ENCODE measurements around the gene TMC3. TPM values are rescaled to one million over a fixed set of nuclear protein-coding genes. Genes with fewer than 3 reads are reported as not detected.

TMC3 gene
- total and polyA plus RNA-seq, 2 of the 13 experiments (the other 11 are each of a cell fraction or from before 2014, with no cell fraction given), result not detected

DNA sequence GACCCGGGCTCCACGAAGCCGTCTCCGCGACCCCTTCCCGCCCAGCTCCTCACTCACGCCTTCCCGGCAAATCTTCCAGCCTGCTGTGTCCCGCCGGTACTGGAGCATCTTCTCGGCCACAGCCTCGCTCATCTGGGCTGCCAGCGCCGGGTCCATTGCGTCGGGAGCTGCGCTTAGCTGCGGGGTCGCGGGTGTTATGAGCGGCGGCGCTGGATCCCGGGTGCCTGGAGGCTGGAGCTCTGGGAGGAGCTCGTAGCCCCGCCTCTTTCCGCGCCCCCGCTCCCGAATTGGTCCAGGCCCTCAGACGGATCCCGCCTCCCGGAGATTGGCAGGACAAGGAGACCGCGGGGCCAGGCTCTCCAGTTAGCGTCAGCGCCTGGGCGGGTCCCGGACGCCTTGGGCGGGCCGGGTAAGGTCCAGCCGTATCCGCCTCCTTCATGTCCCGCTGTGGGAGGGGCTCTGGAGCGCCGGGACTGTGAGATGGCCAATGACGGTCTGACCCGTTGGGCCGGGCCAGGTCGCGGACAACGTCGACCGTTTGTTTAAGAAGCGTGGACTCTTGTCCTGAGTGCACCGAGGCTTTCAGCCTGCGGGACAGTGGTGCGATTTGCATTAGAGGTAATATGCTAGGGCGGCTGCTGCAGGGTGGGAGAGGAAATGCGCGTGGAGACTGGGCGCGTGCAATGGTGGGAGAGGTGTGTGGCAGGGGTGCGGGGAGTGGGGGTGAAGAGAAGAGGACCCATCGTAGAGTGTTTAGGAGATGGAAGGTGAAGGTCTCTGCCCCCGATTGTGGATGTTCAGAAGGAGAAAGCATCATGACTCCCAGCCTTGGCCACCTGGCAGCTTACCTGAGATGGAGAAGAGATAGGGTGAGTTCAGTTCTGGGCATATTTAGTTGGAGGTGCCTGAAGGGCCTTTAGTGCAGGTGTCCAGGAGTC, 49.8 kb downstream of the TMC3 start, which contains the start of gene STARD5 (continued):
- TF ChIP-seq FOSL1 (CRISPR knock-in tag; IDR thresholded peaks at IDR 0.05; ENCODE audit: borderline replicate concordance) (no peak), SRY (CRISPR knock-in tag; IDR thresholded peaks at IDR 0.05) (peak; percentile 76; the same call in 1 of the 2 replicates), ZSCAN30 (CRISPR knock-in tag; IDR thresholded peaks at IDR 0.05) (no peak), ZNF790 (CRISPR knock-in tag; IDR thresholded peaks at IDR 0.05; ENCODE audit: borderline replicate concordance) (no peak), ZNF343 (CRISPR knock-in tag; IDR thresholded peaks at IDR 0.05) (0 out of 2 replicates have a peak, but pooled peaks have one; percentile 31), RXRB (CRISPR knock-in tag; IDR thresholded peaks at IDR 0.05; ENCODE audit: borderline replicate concordance) (no peak), ZNF44 (CRISPR knock-in tag; IDR thresholded peaks at IDR 0.05) (no peak), MLLT10 (CRISPR knock-in tag; IDR thresholded peaks at IDR 0.05) (no peak), RAD51 (IDR thresholded peaks at IDR 0.05; ENCODE audit: borderline replicate concordance) (no peak), MXD4 (CRISPR knock-in tag; IDR thresholded peaks at IDR 0.05) (no peak), NCOA5 (CRISPR knock-in tag; IDR thresholded peaks at IDR 0.05) (no peak), ZFP62 (CRISPR knock-in tag; IDR thresholded peaks at IDR 0.05) (no peak), ZNF24 (IDR thresholded peaks at IDR 0.05) (no peak)
- TF ChIP-seq, protein P1, sequence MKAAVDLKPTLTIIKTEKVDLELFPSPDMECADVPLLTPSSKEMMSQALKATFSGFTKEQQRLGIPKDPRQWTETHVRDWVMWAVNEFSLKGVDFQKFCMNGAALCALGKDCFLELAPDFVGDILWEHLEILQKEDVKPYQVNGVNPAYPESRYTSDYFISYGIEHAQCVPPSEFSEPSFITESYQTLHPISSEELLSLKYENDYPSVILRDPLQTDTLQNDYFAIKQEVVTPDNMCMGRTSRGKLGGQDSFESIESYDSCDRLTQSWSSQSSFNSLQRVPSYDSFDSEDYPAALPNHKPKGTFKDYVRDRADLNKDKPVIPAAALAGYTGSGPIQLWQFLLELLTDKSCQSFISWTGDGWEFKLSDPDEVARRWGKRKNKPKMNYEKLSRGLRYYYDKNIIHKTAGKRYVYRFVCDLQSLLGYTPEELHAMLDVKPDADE (CRISPR knock-in tag; IDR thresholded peaks at IDR 0.05), result no peak
- TF ChIP-seq, protein P2, sequence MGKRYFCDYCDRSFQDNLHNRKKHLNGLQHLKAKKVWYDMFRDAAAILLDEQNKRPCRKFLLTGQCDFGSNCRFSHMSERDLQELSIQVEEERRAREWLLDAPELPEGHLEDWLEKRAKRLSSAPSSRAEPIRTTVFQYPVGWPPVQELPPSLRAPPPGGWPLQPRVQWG (CRISPR knock-in tag; IDR thresholded peaks at IDR 0.05; ENCODE audit: borderline replicate concordance, low read depth), result no peak
- TF ChIP-seq, protein P3, sequence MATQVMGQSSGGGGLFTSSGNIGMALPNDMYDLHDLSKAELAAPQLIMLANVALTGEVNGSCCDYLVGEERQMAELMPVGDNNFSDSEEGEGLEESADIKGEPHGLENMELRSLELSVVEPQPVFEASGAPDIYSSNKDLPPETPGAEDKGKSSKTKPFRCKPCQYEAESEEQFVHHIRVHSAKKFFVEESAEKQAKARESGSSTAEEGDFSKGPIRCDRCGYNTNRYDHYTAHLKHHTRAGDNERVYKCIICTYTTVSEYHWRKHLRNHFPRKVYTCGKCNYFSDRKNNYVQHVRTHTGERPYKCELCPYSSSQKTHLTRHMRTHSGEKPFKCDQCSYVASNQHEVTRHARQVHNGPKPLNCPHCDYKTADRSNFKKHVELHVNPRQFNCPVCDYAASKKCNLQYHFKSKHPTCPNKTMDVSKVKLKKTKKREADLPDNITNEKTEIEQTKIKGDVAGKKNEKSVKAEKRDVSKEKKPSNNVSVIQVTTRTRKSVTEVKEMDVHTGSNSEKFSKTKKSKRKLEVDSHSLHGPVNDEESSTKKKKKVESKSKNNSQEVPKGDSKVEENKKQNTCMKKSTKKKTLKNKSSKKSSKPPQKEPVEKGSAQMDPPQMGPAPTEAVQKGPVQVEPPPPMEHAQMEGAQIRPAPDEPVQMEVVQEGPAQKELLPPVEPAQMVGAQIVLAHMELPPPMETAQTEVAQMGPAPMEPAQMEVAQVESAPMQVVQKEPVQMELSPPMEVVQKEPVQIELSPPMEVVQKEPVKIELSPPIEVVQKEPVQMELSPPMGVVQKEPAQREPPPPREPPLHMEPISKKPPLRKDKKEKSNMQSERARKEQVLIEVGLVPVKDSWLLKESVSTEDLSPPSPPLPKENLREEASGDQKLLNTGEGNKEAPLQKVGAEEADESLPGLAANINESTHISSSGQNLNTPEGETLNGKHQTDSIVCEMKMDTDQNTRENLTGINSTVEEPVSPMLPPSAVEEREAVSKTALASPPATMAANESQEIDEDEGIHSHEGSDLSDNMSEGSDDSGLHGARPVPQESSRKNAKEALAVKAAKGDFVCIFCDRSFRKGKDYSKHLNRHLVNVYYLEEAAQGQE (IDR thresholded peaks at IDR 0.05; ENCODE audit: borderline replicate concordance in 1 of 2, low read depth in 1 of 2, low read length in 2 of 2), result peak in 1 of 2 experiments; percentile 44; a peak in 1 of 4 replicates
- TF ChIP-seq, protein P4, sequence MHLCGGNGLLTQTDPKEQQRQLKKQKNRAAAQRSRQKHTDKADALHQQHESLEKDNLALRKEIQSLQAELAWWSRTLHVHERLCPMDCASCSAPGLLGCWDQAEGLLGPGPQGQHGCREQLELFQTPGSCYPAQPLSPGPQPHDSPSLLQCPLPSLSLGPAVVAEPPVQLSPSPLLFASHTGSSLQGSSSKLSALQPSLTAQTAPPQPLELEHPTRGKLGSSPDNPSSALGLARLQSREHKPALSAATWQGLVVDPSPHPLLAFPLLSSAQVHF (CRISPR knock-in tag; IDR thresholded peaks at IDR 0.05), result no peak
- TF ChIP-seq, protein P5, sequence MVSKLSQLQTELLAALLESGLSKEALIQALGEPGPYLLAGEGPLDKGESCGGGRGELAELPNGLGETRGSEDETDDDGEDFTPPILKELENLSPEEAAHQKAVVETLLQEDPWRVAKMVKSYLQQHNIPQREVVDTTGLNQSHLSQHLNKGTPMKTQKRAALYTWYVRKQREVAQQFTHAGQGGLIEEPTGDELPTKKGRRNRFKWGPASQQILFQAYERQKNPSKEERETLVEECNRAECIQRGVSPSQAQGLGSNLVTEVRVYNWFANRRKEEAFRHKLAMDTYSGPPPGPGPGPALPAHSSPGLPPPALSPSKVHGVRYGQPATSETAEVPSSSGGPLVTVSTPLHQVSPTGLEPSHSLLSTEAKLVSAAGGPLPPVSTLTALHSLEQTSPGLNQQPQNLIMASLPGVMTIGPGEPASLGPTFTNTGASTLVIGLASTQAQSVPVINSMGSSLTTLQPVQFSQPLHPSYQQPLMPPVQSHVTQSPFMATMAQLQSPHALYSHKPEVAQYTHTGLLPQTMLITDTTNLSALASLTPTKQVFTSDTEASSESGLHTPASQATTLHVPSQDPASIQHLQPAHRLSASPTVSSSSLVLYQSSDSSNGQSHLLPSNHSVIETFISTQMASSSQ (IDR thresholded peaks at IDR 0.05; ENCODE audit: low read depth), result no peak
- TF ChIP-seq, protein P5 (CRISPR knock-in tag; IDR thresholded peaks at IDR 0.05; ENCODE audit: borderline replicate concordance), result 0 out of 2 replicates have a peak, but pooled peaks have one; percentile 31

Data from HepG2 (cell line).